ENCODE measurements around the gene IDH1.
"Not testable (repeated sequence)": the region's sequence is repeated elsewhere in the genome, so short reads cannot be mapped to it uniquely, and the experiment has no call there.

IDH1 gene

GRCh38 chr2:208256192-208256782, 1.4 kb upstream of the IDH1 start:
- peak in 1 of 2 experiments; percentile 17 for DNase-seq

- DNase-seq, result peak in 1 of 2 experiments; percentile 9
Measured at GRCh38 chr2:208255557-208256106, 761 bp upstream of the IDH1 start.

GRCh38 chr2:208254118-208254870, 577 bp downstream of the IDH1 start:
- DNase-seq, result peak; percentile 33 to 74

GRCh38 chr2:208253600-208254117, 1.2 kb downstream of the IDH1 start:
- no peak for DNase-seq

- DNase-seq, result no peak
Measured at GRCh38 chr2:208252716-208253492, 2.0 kb downstream of the IDH1 start.

GRCh38 chr2:208251098-208251497, 3.8 kb downstream of the IDH1 start:
- no peak for DNase-seq

GRCh38 chr2:208250388-208250787, 4.5 kb downstream of the IDH1 start:
- DNase-seq, result no peak

GRCh38 chr2:208249296-208249695, 5.6 kb downstream of the IDH1 start:
- DNase-seq, result no peak

GRCh38 chr2:208248601-208249000, 6.3 kb downstream of the IDH1 start:
- DNase-seq, result no peak

- DNase-seq, result no peak
Measured at GRCh38 chr2:208245746-208246145, 9.1 kb downstream of the IDH1 start.

- no peak for DNase-seq
Measured at GRCh38 chr2:208244422-208244821, 10.4 kb downstream of the IDH1 start.

- no peak for DNase-seq
Measured at GRCh38 chr2:208240619-208241209, 14.2 kb downstream of the IDH1 start.

GRCh38 chr2:208239770-208240493, 14.9 kb downstream of the IDH1 start:
- no peak for DNase-seq

- DNase-seq, result no peak
Measured at GRCh38 chr2:208235860-208236259, 19.0 kb downstream of the IDH1 start.

GRCh38 chr2:208234786-208235185, 20.1 kb downstream of the IDH1 start:
- no peak for DNase-seq

GRCh38 chr2:208228476-208228875, 26.4 kb downstream of the IDH1 start:
- no peak for DNase-seq

- DNase-seq, result no peak
Measured at GRCh38 chr2:208227581-208228232, 27.2 kb downstream of the IDH1 start.

GRCh38 chr2:208224802-208225201, 30.1 kb downstream of the IDH1 start:
- DNase-seq, result no peak

- DNase-seq, result no peak
Measured at GRCh38 chr2:208222351-208222750, 32.5 kb downstream of the IDH1 start.

- DNase-seq, result not testable (repeated sequence)
Measured at GRCh38 chr2:208221873-208222272, 33.0 kb downstream of the IDH1 start.

GRCh38 chr2:208210688-208211451, 44.0 kb downstream of the IDH1 start:
- peak in 1 of 2 experiments; percentile 66 for DNase-seq
